ENCODE results near the gene ARF5.
"Not testable (repeated sequence)": the region's sequence is repeated elsewhere in the genome, so short reads cannot be mapped to it uniquely, and the experiment has no call there.

ARF5 gene
- 35.2 to 47.6 reads per million in 2 donors for total RNA-seq

- DNase-seq: peak; percentile 71 to 88 (median 85)
Measured at GRCh38 chr7:127588019-127588696, at the start of gene ARF5. Gene ARF5, plus strand, starts transcription at chr7:127588411. Its CDS starts 88 bp downstream, at chr7:127588499.

GRCh38 chr7:127539116-127539515 lies 49.1 kb upstream of the ARF5 start:
- no peak for DNase-seq

- not testable (repeated sequence) for DNase-seq
Measured at GRCh38 chr7:127540461-127540860, 47.8 kb upstream of the ARF5 start.

GRCh38 chr7:127541548-127541947 lies 46.7 kb upstream of the ARF5 start:
- DNase-seq: no peak

GRCh38 chr7:127546313-127546712 lies 41.9 kb upstream of the ARF5 start:
- no peak for DNase-seq

- no peak for DNase-seq
Measured at GRCh38 chr7:127550247-127550646, 38.0 kb upstream of the ARF5 start.

GRCh38 chr7:127551941-127552340 lies 36.3 kb upstream of the ARF5 start:
- DNase-seq: no peak

- DNase-seq: no peak
Measured at GRCh38 chr7:127556404-127556803, 31.8 kb upstream of the ARF5 start.

- DNase-seq: no peak
Measured at GRCh38 chr7:127557803-127558202, 30.4 kb upstream of the ARF5 start.

GRCh38 chr7:127566242-127566641 lies 22.0 kb upstream of the ARF5 start:
- no peak for DNase-seq

GRCh38 chr7:127568034-127568433 lies 20.2 kb upstream of the ARF5 start:
- DNase-seq: not testable (repeated sequence)

- DNase-seq: no peak
Measured at GRCh38 chr7:127571741-127572505, 16.3 kb upstream of the ARF5 start.

- no peak for DNase-seq
Measured at GRCh38 chr7:127578036-127578684, 10.1 kb upstream of the ARF5 start.

GRCh38 chr7:127578711-127579275 lies 9.4 kb upstream of the ARF5 start:
- no peak for DNase-seq

GRCh38 chr7:127580612-127581011 lies 7.6 kb upstream of the ARF5 start:
- no peak for DNase-seq

- no peak for DNase-seq
Measured at GRCh38 chr7:127581716-127582115, 6.5 kb upstream of the ARF5 start.

- no peak for DNase-seq
Measured at GRCh38 chr7:127582361-127582760, 5.8 kb upstream of the ARF5 start.

GRCh38 chr7:127584648-127585043 lies 3.6 kb upstream of the ARF5 start:
- no peak for DNase-seq

GRCh38 chr7:127585044-127585953 lies 2.9 kb upstream of the ARF5 start, which contains the start of gene GCC1:
Gene GCC1, minus strand, starts transcription at chr7:127585596. Its CDS starts 414 bp downstream, at chr7:127585182.
- DNase-seq: peak; percentile 87 to 91 (median 89)

GRCh38 chr7:127586346-127586745 lies 1.9 kb upstream of the ARF5 start:
- no peak for DNase-seq

GRCh38 chr7:127587663-127588018 lies 570 bp upstream of the ARF5 start:
- DNase-seq: no peak

Data from T-helper 2 cell (primary cell).